GM10248 (cell line): ENCODE measurements around the gene LYPD4.
"Not testable (repeated sequence)": the region's sequence is repeated elsewhere in the genome, so short reads cannot be mapped to it uniquely, and the experiment has no call there.

ENCODE experiments used
- CTCF ChIA-PET: fragments of 300-600 bp; sonication (Branson Sonifier 250); formaldehyde crosslinking; extraction: SDS; loops from one replicate; lab custom pipeline; 2021; ENCODE audit warnings: antibody characterized with exemption; lab: Yijun Ruan, JAX
- POLR2A ChIA-PET: fragments of 350-650 bp; sonication (Branson Sonifier 250); formaldehyde crosslinking; extraction: SDS; loops from one replicate; lab custom pipeline; 2020; ENCODE audit warnings: antibody characterized with exemption; lab: Yijun Ruan, JAX
- DNase-seq: peaks from one replicate; pipeline ENCODE4 v3.0.0; 2012; ENCODE audit errors: extremely low spot score
- TF ChIP-seq, protein P1 (sequence below): IDR thresholded peaks from 2 replicates; pipeline ENCODE4 v1.5.1; 2012; ENCODE audit warnings: mild to moderate bottlenecking, low read depth; ENCODE audit errors: extremely low read depth, missing control alignments, control extremely low read depth

Gene LYPD4

GRCh38 chr19:41880329-41880708, 35.8 kb upstream of the LYPD4 start:
- CTCF ChIA-PET: interaction anchor here (0.9 to 1.6 kb wide), 2 partner anchors 10 to 72 kb away, joined by 5 read pairs; no protein-coding TSS in a partner anchor
- TF ChIP-seq, protein P1, sequence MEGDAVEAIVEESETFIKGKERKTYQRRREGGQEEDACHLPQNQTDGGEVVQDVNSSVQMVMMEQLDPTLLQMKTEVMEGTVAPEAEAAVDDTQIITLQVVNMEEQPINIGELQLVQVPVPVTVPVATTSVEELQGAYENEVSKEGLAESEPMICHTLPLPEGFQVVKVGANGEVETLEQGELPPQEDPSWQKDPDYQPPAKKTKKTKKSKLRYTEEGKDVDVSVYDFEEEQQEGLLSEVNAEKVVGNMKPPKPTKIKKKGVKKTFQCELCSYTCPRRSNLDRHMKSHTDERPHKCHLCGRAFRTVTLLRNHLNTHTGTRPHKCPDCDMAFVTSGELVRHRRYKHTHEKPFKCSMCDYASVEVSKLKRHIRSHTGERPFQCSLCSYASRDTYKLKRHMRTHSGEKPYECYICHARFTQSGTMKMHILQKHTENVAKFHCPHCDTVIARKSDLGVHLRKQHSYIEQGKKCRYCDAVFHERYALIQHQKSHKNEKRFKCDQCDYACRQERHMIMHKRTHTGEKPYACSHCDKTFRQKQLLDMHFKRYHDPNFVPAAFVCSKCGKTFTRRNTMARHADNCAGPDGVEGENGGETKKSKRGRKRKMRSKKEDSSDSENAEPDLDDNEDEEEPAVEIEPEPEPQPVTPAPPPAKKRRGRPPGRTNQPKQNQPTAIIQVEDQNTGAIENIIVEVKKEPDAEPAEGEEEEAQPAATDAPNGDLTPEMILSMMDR: no peak
- POLR2A ChIA-PET: interaction anchor here (0.6 kb wide), 2 partner anchors 10 to 21 kb away, joined by 3 to 4 read pairs; partner anchors contain the start of gene RPS19
- no peak for DNase-seq

DNA sequence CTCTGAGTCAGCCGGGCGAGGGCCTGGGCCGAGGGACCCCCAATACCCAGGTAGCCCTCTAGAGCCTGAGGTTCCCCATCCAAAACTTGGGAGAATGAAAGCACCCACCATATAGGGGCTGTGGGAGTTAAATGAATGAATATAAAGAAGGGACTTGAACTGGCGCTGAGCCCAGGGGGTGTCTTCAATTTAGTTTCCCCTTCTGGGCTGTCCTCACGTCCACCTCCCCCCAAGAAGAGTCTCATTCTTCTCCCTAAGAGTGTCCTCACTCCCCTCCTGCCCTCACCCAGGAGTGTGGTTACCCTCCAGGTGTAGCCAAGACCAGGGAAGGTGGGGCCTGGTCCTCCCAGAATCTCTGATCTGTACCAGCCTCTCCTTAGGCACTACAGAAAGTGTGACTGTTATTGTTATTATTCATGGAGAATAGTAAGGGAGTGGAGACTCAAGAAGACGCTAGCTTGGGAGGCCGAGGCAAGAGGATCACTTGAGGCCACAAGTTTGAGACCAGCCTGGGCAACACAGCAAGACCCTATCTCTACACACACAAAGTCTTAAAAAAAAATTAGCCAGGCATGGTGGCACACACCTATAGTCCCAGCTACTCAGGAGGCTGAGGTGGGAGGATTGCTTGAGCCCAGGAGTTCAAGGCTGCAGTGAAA, 35.3 kb upstream of the LYPD4 start:
- TF ChIP-seq, protein P1: no peak
- ChIA-PET CTCF (interaction anchor here (1.6 kb wide), 1 partner anchor 72 kb away, joined by 5 read pairs; no protein-coding TSS in a partner anchor), POLR2A (interaction anchor here (0.6 kb wide), 2 partner anchors 10 to 20 kb away, joined by 3 to 4 read pairs; partner anchors contain the start of gene RPS19)
- no peak for DNase-seq

DNA sequence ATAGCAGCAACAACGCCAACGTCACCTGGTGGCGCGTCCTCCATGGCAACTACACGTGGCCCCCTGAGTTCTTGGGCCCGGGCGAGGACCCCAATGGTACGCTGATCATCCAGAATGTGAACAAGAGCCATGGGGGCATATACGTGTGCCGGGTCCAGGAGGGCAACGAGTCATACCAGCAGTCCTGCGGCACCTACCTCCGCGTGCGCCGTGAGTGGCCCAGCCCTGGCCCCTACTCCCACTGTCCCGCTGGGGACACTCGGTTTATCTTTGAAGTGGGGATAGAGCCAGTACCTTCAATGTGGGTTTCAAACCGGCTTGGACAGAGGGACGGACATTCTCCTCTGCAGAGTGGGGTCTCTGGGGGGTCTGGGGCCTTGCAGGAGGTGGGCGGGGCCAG, 34.6 kb upstream of the LYPD4 start:
- TF ChIP-seq, protein P1: no peak
- ChIA-PET POLR2A (no interaction called here), CTCF (no interaction called here)

DNA sequence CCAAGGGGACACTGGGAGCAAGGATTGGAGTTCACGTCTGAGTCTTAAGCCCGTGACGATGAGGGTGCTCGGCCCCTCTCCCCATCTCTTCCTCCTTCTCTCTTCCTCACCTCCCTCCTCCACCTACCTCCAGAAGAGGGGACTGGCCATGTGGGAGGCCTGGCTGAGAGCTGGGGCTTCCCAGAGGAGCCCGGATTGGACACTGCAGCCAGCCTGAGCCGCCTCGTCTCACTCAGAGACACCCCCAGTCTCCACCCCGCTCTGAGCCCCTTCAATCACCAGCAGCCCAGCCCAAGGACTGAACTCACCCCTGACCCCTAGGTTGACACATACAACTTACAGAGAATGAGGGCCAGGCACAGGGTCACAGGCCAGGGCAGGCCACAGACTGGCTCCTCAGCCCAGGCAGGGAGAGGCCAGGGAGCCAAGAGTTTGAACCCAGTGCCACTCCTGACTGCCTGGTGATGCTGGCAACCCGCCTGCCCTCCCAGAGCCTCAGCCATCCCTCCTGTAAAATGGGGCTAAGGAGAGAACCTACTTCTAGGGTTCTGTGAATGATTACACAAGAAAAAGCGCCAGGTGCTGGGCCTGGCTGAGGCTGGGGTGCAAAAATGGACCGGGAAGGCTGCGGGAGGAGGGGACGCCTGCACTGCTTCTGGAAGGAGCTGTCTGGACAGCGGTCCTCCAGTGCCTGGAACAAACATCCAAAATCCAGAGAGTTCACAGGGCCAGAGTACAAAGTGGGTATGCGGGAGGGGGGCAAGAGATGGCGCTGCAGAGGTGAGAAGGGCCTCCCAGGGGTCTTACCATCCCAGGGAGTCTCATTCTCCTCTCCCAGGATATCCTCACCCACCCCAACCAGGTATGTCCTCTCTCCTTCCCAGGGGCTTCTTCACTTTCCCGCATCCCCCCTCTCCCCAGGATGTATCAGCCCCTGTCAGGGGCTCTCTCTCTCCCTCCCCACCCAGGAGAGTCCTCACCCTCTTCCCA, 33.7 kb upstream of the LYPD4 start:
- ChIA-PET POLR2A (interaction anchor here (1.0 to 1.1 kb wide), 2 partner anchors 10 to 12 kb away, joined by 4 to 6 read pairs; no protein-coding TSS in a partner anchor), CTCF (interaction anchor here (1.3 to 1.9 kb wide), 2 partner anchors 9 to 68 kb away, joined by 4 to 6 read pairs; no protein-coding TSS in a partner anchor)
- TF ChIP-seq, protein P1: no peak

More for the DNA sequence above, 34.6 kb upstream of the LYPD4 start:
- no peak for DNase-seq

GRCh38 chr19:41876847-41877832, 32.7 kb upstream of the LYPD4 start, which contains the start of gene CD79A:
Gene CD79A, plus strand, starts transcription at chr19:41877279. Its CDS starts 26 bp downstream, at chr19:41877305.
- CTCF ChIA-PET: interaction anchor here (0.9 to 1.9 kb wide), 6 partner anchors 10 to 75 kb away, joined by 3 to 8 read pairs (median 5); no protein-coding TSS in a partner anchor
- TF ChIP-seq, protein P1: no peak
- POLR2A ChIA-PET: interaction anchor here (0.8 to 2.0 kb wide), 4 partner anchors 9 to 17 kb away, joined by 3 to 6 read pairs (median 5); partner anchors contain the start of gene RPS19
- peak; percentile 84 for DNase-seq

More for the DNA sequence above, 33.7 kb upstream of the LYPD4 start:
- peak; percentile 71 for DNase-seq

GRCh38 chr19:41875973-41876372, 31.5 kb upstream of the LYPD4 start:
- ChIA-PET CTCF (interaction anchor here (0.9 to 1.9 kb wide), 5 partner anchors 55 to 77 kb away, joined by 3 to 8 read pairs (median 6); no protein-coding TSS in a partner anchor), POLR2A (interaction anchor here (0.7 to 2.0 kb wide), 6 partner anchors 10 to 512 kb away, joined by 3 to 8 read pairs (median 6); partner anchors contain the start of gene B9D2)
- DNase-seq: not testable (repeated sequence)
